GM12864 (cell line): ENCODE results near the gene VAMP7.
"Not testable (repeated sequence)": the region's sequence is repeated elsewhere in the genome, so short reads cannot be mapped to it uniquely, and the experiment has no call there.

Experiments used
- DNase-seq: peaks from one replicate; pipeline ENCODE4 v3.0.0-alpha.2; 2011; ENCODE audit warnings: low read depth
- H3K4me3 ChIP-seq: 2 replicates; pipeline ENCODE4 v1.5.1; 2011; ENCODE audit warnings: mild to moderate bottlenecking, low read depth, low read length, control low read depth
- CTCF ChIP-seq: IDR thresholded peaks from 2 replicates; pipeline ENCODE4 v1.5.1; 2011; ENCODE audit warnings: low read depth, mild to moderate bottlenecking, moderate library complexity, low read length, control low read depth, inconsistent platforms; ENCODE audit errors: missing control alignments

VAMP7 gene

GRCh38 chrX:155900765-155901164 is 19.6 kb downstream of the VAMP7 start:
- TF ChIP-seq CTCF, result no peak
- no peak for DNase-seq

GRCh38 chrX:155907661-155908060 is 26.5 kb downstream of the VAMP7 start:
- not testable (repeated sequence) for H3K4me3 ChIP-seq, DNase-seq

More at GRCh38 chrX:155900765-155901164, 19.6 kb downstream of the VAMP7 start:
- H3K4me3 ChIP-seq, result no peak overlapping the region

- no peak for DNase-seq
- no peak overlapping the region for H3K4me3 ChIP-seq
- no peak for TF ChIP-seq CTCF
These were observed 42.1 kb downstream of the VAMP7 start for GRCh38 chrX:155923200-155923599.

- H3K4me3 ChIP-seq, result not testable (repeated sequence)
These were observed 49.9 kb downstream of the VAMP7 start for GRCh38 chrX:155930852-155931618.

GRCh38 chrX:155938132-155938531 is 57.0 kb downstream of the VAMP7 start:
- no peak overlapping the region for H3K4me3 ChIP-seq
- DNase-seq, result no peak
- no peak for TF ChIP-seq CTCF

More at GRCh38 chrX:155930852-155931618, 49.9 kb downstream of the VAMP7 start:
- not testable (repeated sequence) for DNase-seq

GRCh38 chrX:155949098-155949497 is 68.0 kb downstream of the VAMP7 start:
- TF ChIP-seq CTCF, result no peak
- no peak for DNase-seq
- H3K4me3 ChIP-seq, result no peak overlapping the region

- DNase-seq, result no peak
- H3K4me3 ChIP-seq, result no peak overlapping the region
- no peak for TF ChIP-seq CTCF
These were observed 70.2 kb downstream of the VAMP7 start for GRCh38 chrX:155951237-155951789.

GRCh38 chrX:155953055-155953454 is 71.9 kb downstream of the VAMP7 start:
- H3K4me3 ChIP-seq, result no peak overlapping the region
- TF ChIP-seq CTCF, result no peak
- no peak for DNase-seq
